Keratinocyte (primary cell): Measurements from ENCODE around the gene APOBEC3C.

Source experiments
- CTCF ChIP-seq, 3 experiments: IDR thresholded peaks in 1 of 3; conservative IDR thresholded peaks in 1 of 3; optimal IDR thresholded peaks in 1 of 3; 2 replicates in 2 of 3; 3 replicates in 1 of 3; pipeline versions ENCODE3 to v1.5.1; 2011; ENCODE audit warnings: low read length in 3 of 3, mild to moderate bottlenecking in 3 of 3, moderate library complexity in 2 of 3, control low read depth in 1 of 3, inconsistent platforms in 1 of 3; ENCODE audit not compliant: insufficient read depth in 2 of 3; ENCODE audit errors: extremely low read depth in 1 of 3
- EZH2 ChIP-seq: IDR thresholded peaks from one replicate; pipeline ENCODE4 v1.6.1; 2012; ENCODE audit warnings: inconsistent platforms, mild to moderate bottlenecking, low read length, moderate library complexity

- TF ChIP-seq CTCF (optimal IDR thresholded peaks at IDR 0.05 in 1 of 3, IDR thresholded peaks at IDR 0.05 in 1 of 3, conservative IDR thresholded peaks at IDR 0.05 in 1 of 3; ENCODE audit: extremely low read depth in 1 of 3, insufficient read depth in 2 of 3, low read length in 3 of 3), result no peak
- TF ChIP-seq EZH2, result no peak
These were observed 49.8 kb upstream of the APOBEC3C start for GRCh38 chr22:38964306-38964705.
